ENCODE results near the gene PRXL2B.

Gene PRXL2B

DNA sequence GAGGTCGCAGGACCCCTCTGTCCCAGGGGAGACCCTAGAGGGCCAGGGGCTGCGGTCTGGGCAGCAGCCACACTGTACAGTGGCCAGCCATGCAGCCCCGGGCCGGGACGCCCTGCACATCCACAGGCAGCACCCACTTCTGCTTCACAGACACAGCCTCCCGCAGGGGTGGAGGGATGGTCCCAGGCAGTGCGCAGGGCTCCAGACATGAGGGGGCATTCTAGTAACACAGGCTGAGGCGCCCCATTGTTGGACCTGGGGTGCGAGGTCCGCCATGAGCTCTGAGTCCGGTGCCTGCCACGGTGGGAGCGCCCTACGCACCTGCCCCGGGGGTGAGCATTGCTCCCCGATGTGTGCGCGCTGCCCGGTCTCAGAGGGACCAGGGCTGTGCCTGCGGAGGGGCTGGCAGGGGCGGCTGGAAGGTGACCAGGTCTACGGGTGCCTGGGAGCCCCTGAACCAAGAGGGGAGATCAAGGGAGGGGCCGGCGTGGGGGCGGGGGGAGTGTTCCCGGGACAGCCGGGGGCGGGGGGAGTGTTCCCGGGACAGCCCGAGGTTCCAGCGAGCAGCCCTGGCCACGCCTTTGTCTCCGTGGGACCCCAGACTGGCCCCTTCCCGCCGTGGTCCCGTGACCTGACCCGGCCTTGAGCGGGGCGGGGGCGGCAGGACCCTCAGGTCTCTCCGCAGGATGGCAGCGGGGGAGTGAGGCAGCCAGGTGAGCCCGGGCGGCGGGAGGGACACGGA is 41.8 kb downstream of the PRXL2B start:
- Mint-ChIP-seq H3K27me3 (ENCODE audit: low read depth, poor library complexity) (peaks cover 87% of the 10 kb centered on the region), H3K9me3 (peaks cover 14% of the 10 kb centered on the region), H3K36me3 (ENCODE audit: low read depth) (no peaks in the 10 kb centered on the region), H3K4me1 (peaks cover 9% of the 10 kb centered on the region), H3K4me3 (no peak overlapping the region), H3K27ac (no peak overlapping the region)
- peak; percentile 44 for DNase-seq
- TF ChIP-seq, protein P1, sequence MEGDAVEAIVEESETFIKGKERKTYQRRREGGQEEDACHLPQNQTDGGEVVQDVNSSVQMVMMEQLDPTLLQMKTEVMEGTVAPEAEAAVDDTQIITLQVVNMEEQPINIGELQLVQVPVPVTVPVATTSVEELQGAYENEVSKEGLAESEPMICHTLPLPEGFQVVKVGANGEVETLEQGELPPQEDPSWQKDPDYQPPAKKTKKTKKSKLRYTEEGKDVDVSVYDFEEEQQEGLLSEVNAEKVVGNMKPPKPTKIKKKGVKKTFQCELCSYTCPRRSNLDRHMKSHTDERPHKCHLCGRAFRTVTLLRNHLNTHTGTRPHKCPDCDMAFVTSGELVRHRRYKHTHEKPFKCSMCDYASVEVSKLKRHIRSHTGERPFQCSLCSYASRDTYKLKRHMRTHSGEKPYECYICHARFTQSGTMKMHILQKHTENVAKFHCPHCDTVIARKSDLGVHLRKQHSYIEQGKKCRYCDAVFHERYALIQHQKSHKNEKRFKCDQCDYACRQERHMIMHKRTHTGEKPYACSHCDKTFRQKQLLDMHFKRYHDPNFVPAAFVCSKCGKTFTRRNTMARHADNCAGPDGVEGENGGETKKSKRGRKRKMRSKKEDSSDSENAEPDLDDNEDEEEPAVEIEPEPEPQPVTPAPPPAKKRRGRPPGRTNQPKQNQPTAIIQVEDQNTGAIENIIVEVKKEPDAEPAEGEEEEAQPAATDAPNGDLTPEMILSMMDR (IDR thresholded peaks at IDR 0.05) = no peak

DNA sequence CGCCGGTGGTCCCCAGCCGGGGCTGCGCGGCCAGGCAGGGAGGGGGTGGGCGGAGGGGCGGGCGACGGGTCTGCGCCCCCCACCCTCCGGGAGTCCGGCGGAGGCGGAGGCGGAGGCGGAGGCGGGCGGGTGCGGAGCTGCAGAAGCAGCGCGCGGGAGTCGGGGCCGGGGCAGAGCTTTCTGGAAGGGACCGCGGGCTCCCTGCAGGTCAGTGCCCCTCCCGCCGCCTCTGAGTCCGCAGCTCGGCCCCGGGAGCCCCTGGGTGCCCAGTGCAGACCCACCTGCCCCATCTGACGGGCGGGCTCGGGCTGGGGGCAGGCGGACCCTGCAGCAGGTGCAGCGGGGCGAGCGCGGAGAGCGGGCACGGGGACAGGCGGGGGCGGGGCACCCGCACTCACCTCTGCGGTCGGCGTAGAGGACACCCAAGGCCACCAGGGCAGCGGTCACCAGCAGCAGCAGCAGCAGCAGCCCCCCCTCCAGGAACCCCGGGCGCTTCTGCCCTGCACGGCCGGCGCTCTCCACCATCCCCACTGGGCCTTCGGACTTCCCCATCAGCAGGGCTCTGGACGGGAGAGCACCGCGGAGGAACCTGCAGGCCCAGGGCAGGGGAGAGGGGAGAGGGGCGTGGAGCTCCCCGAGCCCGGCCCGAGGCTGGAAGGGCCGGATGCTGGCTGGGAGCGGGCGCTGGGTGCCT is 42.5 kb downstream of the PRXL2B start:
- H3K9me3 Mint-ChIP-seq = peaks cover 14% of the 10 kb centered on the region
- H3K27ac Mint-ChIP-seq = no peak overlapping the region
- TF ChIP-seq, protein P1 (IDR thresholded peaks at IDR 0.05) = no peak
- H3K4me1 Mint-ChIP-seq = peaks cover 10% of the 10 kb centered on the region
- H3K27me3 Mint-ChIP-seq (ENCODE audit: low read depth, poor library complexity) = peaks cover 82% of the 10 kb centered on the region
- no peaks in the 10 kb centered on the region for H3K36me3 Mint-ChIP-seq (ENCODE audit: low read depth)
- no peak overlapping the region for H3K4me3 Mint-ChIP-seq
- peak; percentile 44 for DNase-seq

- Mint-ChIP-seq H3K4me1 (peaks cover 10% of the 10 kb centered on the region), H3K9me3 (peaks cover 14% of the 10 kb centered on the region), H3K4me3 (peak overlapping the region; percentile 42), H3K36me3 (ENCODE audit: low read depth) (no peaks in the 10 kb centered on the region), H3K27ac (no peak overlapping the region), H3K27me3 (ENCODE audit: low read depth, poor library complexity) (peaks cover 79% of the 10 kb centered on the region)
- DNase-seq = no peak
- TF ChIP-seq, protein P1 (IDR thresholded peaks at IDR 0.05) = no peak
These were observed 43.3 kb downstream of the PRXL2B start for GRCh38 chr1:2629627-2630497.

GRCh38 chr1:2630498-2631135 is 44.0 kb downstream of the PRXL2B start:
- H3K4me3 Mint-ChIP-seq = peak overlapping the region; percentile 42
- DNase-seq = no peak
- TF ChIP-seq, protein P1 (IDR thresholded peaks at IDR 0.05) = no peak
- H3K36me3 Mint-ChIP-seq (ENCODE audit: low read depth) = no peaks in the 10 kb centered on the region
- peaks cover 14% of the 10 kb centered on the region for H3K9me3 Mint-ChIP-seq
- no peak overlapping the region for H3K27ac Mint-ChIP-seq
- peaks cover 10% of the 10 kb centered on the region for H3K4me1 Mint-ChIP-seq
- H3K27me3 Mint-ChIP-seq (ENCODE audit: low read depth, poor library complexity) = peaks cover 73% of the 10 kb centered on the region

- Mint-ChIP-seq H3K4me3 (peak overlapping the region; percentile 8), H3K27ac (no peak overlapping the region), H3K4me1 (peaks cover 10% of the 10 kb centered on the region), H3K36me3 (ENCODE audit: low read depth) (no peaks in the 10 kb centered on the region), H3K27me3 (ENCODE audit: low read depth, poor library complexity) (peaks cover 69% of the 10 kb centered on the region), H3K9me3 (peaks cover 20% of the 10 kb centered on the region)
- TF ChIP-seq, protein P1 (IDR thresholded peaks at IDR 0.05) = no peak
- DNase-seq = no peak
These were observed 44.8 kb downstream of the PRXL2B start for GRCh38 chr1:2631136-2632050.
